NCI-H82 treated with DMSO at 0.1 percent for 48 hours (cell line): ENCODE results near the gene CCDC187.

Experiments
- DNase-seq: peaks from one replicate; lab custom pipeline; 2025; ENCODE audit not compliant: unreplicated experiment; lab: John Stamatoyannopoulos, UW

The CCDC187 gene

GRCh38 chr9:136300016-136300545, 3.8 kb downstream of the CCDC187 start:
- no peak for DNase-seq

- DNase-seq = no peak
These were observed 4.4 kb downstream of the CCDC187 start for GRCh38 chr9:136299541-136299940.

GRCh38 chr9:136299116-136299515, 4.8 kb downstream of the CCDC187 start:
- no peak for DNase-seq

- no peak for DNase-seq
These were observed 5.8 kb downstream of the CCDC187 start for GRCh38 chr9:136297766-136298735.

GRCh38 chr9:136297016-136297691, 6.7 kb downstream of the CCDC187 start:
- no peak for DNase-seq

GRCh38 chr9:136296434-136297015, 7.4 kb downstream of the CCDC187 start:
- DNase-seq = no peak

GRCh38 chr9:136295542-136296433, 8.1 kb downstream of the CCDC187 start:
- DNase-seq = no peak

- no peak for DNase-seq
These were observed 8.8 kb downstream of the CCDC187 start for GRCh38 chr9:136295055-136295454.

GRCh38 chr9:136294437-136294836, 9.5 kb downstream of the CCDC187 start:
- DNase-seq = no peak

- no peak for DNase-seq
These were observed 10.3 kb downstream of the CCDC187 start for GRCh38 chr9:136293476-136294077.

GRCh38 chr9:136292591-136293448, 11.1 kb downstream of the CCDC187 start:
- DNase-seq = no peak

- no peak for DNase-seq
These were observed 11.8 kb downstream of the CCDC187 start for GRCh38 chr9:136292026-136292538.

- no peak for DNase-seq
These were observed 12.4 kb downstream of the CCDC187 start for GRCh38 chr9:136291306-136292025.

GRCh38 chr9:136290508-136291000, 13.3 kb downstream of the CCDC187 start:
- no peak for DNase-seq

- no peak for DNase-seq
These were observed 14.0 kb downstream of the CCDC187 start for GRCh38 chr9:136289651-136290507.

- DNase-seq = no peak
These were observed 15.7 kb downstream of the CCDC187 start for GRCh38 chr9:136287960-136288753.
